Measurements from ENCODE around the gene SKAP1.
A peak's percentile ranks its signal among the peaks of the same experiment; 100 is the strongest.
"Not testable (repeated sequence)": the region's sequence is repeated elsewhere in the genome, so short reads cannot be mapped to it uniquely, and the experiment has no call there.

The SKAP1 gene

GRCh38 chr17:48445248-48445620, 15.2 kb upstream of the SKAP1 start:
- DNase-seq: no peak

GRCh38 chr17:48444516-48445247, 14.7 kb upstream of the SKAP1 start:
- DNase-seq: peak; percentile 34

GRCh38 chr17:48443712-48444111, 13.7 kb upstream of the SKAP1 start:
- DNase-seq: no peak

GRCh38 chr17:48442819-48443218, 12.8 kb upstream of the SKAP1 start:
- no peak for DNase-seq

- DNase-seq: no peak
These were observed 11.8 kb upstream of the SKAP1 start for GRCh38 chr17:48441862-48442261.

- peak; percentile 39 for DNase-seq
These were observed 11.3 kb upstream of the SKAP1 start for GRCh38 chr17:48441231-48441711.

- no peak for DNase-seq
These were observed 10.7 kb upstream of the SKAP1 start for GRCh38 chr17:48440669-48441068.

- peak; percentile 47 for DNase-seq
These were observed 10.0 kb upstream of the SKAP1 start for GRCh38 chr17:48439875-48440505.

GRCh38 chr17:48439110-48439850, 9.3 kb upstream of the SKAP1 start:
- no peak for DNase-seq

- DNase-seq: no peak
These were observed 8.6 kb upstream of the SKAP1 start for GRCh38 chr17:48438516-48439061.

- no peak for DNase-seq
These were observed 3.9 kb upstream of the SKAP1 start for GRCh38 chr17:48433896-48434295.

- no peak for DNase-seq
These were observed 3.1 kb upstream of the SKAP1 start for GRCh38 chr17:48432820-48433775.

- peak; percentile 36 for DNase-seq
These were observed 858 bp downstream of the SKAP1 start for GRCh38 chr17:48429156-48429555.

GRCh38 chr17:48427598-48427997, 2.4 kb downstream of the SKAP1 start:
- DNase-seq: peak; percentile 54

- no peak for DNase-seq
These were observed 3.1 kb downstream of the SKAP1 start for GRCh38 chr17:48426761-48427500.

GRCh38 chr17:48426019-48426665, 3.9 kb downstream of the SKAP1 start:
- DNase-seq: no peak

GRCh38 chr17:48422060-48422459, 8.0 kb downstream of the SKAP1 start:
- DNase-seq: not testable (repeated sequence)

GRCh38 chr17:48420823-48421222, 9.2 kb downstream of the SKAP1 start:
- no peak for DNase-seq

GRCh38 chr17:48416971-48417370, 13.0 kb downstream of the SKAP1 start:
- DNase-seq: no peak

GRCh38 chr17:48413613-48414405, 16.2 kb downstream of the SKAP1 start:
- no peak for DNase-seq
